Rectal smooth muscle tissue (tissue), 1 donor: ENCODE results near the gene KIFC1.
A peak's percentile ranks its signal among the peaks of the same experiment; 100 is the strongest.
"Not testable (repeated sequence)": the region's sequence is repeated elsewhere in the genome, so short reads cannot be mapped to it uniquely, and the experiment has no call there.

Experiments
- H3K27ac ChIP-seq: one replicate; pipeline ENCODE4 v1.7.0; 2013; ENCODE audit warnings: low read depth, low read length, inconsistent platforms
- H3K27me3 ChIP-seq: one replicate; pipeline ENCODE4 v1.7.0; 2013; ENCODE audit warnings: low read length; ENCODE audit not compliant: control insufficient read depth, insufficient read depth
- H3K36me3 ChIP-seq: one replicate; pipeline ENCODE4 v1.7.0; 2013; ENCODE audit warnings: low read length; ENCODE audit not compliant: control insufficient read depth, insufficient read depth
- H3K4me1 ChIP-seq: one replicate; pipeline ENCODE4 v1.7.0; 2013; ENCODE audit warnings: low read length; ENCODE audit not compliant: control insufficient read depth, insufficient read depth
- H3K4me3 ChIP-seq: one replicate; pipeline ENCODE4 v1.7.0; 2013; ENCODE audit warnings: low read length
- H3K9ac ChIP-seq: one replicate; pipeline ENCODE4 v1.7.0; 2013; ENCODE audit warnings: low read length

The KIFC1 gene

DNA sequence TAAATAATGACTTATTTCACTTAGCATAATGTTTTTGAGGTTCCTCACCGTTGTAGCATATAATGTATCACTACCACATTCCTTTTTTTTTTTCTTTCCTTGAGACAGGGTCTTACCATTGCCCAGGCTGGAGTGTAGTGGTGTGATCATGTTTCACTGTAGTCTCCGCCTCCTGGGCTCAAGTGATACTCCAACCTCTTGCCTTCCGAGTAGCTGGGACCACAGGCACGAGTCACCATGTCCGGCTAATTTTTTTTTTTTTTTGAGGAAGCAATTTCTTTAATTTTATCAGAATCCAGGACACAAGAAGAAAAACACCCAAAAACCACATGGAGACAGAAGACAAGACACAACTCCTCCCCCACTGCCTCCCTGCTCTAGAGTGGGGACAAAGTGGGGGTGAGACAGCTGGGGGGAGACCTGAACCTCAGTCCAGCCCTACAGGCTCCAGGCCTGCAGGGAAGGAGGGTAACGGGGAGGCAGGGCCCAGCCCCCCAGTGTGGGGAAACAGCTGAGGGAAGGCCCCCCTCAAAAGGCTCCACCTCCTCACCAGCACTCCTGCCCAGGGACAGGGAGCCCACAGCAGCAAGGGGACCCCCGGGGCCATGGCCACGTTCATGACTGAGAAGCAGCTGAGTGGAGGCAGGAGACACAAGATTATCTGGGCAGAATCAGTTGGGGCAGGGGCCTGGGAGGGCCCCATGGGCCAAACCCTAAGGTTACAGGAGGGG is 27.0 kb upstream of the KIFC1 start:
- H3K36me3 ChIP-seq, H3K4me1 ChIP-seq, H3K4me3 ChIP-seq, H3K27ac ChIP-seq, H3K27me3 ChIP-seq, H3K9ac ChIP-seq: not testable (repeated sequence)

DNA sequence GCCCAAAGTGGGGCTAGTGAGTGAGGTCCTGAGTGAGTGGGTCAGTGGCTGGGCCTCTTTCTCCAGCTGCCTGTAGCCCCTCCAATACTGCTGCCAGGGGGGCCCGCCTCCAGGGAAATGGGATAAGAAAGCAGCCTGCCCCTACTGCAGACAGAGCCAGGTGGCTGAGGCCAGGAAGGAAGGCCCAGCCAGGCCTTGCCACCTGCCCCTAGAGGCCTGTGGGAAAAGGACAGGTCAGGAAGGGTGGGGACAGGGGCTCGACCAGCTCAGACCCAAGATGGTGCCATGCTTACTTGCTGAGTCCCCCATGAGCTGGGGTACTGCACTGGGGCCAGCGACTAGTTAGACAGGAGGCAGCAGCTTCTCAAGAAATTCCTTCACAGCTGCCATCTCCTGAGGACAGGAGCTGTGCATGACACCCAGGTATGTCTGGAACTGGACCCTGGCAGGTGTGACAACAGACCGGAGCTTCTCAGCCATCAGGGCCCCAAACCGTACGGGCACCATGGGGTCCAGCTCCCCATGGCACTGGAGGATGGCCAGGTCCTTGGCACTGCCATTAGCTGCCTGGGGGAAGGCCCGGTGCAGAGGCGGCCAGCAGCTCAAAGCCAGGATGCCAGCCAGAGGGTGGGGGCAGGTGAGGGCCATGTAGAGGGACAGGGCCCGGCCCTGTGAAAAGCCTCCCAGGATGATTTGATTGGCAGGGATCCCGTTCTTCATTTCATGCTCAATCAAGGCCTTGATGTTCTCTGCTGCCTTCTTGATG is 26.2 kb upstream of the KIFC1 start:
- not testable (repeated sequence) for H3K9ac ChIP-seq, H3K4me1 ChIP-seq, H3K27me3 ChIP-seq, H3K4me3 ChIP-seq, H3K36me3 ChIP-seq, H3K27ac ChIP-seq

DNA sequence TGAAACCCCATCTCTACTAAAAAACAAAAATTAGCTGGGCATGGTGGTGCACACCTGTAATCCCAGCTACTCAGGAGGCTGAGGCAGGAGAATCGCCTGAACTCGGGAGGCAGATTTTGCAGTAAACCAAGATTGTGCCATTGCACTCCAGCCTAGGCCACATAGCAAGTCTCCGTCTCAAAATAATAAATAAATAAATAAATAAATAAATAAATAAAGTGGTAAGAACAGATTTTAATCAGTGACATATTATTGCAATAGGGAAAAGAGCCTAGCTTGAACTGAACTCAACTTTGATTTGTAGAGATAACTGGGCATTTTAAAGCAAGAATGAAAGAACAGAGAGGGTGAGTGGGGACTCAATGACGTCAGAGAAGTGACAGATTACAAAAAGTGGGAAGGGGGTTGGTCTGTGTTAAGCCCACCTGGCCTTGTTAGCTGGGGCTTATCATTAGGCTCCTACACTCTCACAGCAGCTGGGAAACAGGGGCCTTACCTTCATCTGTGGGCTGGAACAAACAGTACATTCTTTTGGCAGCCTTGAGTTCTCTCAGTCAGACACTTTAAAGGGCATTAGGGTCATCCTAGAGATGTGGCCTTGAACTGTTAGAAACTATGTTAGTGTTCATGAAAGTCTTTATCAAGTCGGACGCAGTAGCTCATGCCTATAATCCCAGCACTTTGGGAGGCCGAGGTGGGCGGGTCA is 24.5 kb upstream of the KIFC1 start:
- no peak overlapping the region for H3K4me3 ChIP-seq
- H3K4me1 ChIP-seq: no peaks in the 10 kb centered on the region
- H3K27ac ChIP-seq: no peak overlapping the region
- H3K9ac ChIP-seq: no peak overlapping the region
- no peaks in the 10 kb centered on the region for H3K36me3 ChIP-seq
- no peaks in the 10 kb centered on the region for H3K27me3 ChIP-seq

DNA sequence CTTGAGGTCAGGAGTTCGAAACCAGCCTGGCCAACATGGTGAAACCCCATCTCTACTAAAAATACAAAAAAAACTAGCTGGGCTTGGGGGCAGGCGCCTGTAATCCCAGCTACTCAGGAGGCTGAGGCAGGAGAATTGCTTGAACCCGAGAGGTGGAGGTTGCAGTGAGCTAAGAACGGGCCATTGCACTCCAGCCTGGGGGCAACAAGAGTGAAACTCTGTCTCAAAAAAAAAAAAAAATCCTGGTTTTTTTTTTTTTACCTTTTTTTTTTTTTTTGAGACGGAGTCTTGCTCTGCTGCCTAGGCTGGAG is 24.0 kb upstream of the KIFC1 start:
- not testable (repeated sequence) for H3K36me3 ChIP-seq, H3K27me3 ChIP-seq, H3K27ac ChIP-seq, H3K4me3 ChIP-seq, H3K9ac ChIP-seq, H3K4me1 ChIP-seq

DNA sequence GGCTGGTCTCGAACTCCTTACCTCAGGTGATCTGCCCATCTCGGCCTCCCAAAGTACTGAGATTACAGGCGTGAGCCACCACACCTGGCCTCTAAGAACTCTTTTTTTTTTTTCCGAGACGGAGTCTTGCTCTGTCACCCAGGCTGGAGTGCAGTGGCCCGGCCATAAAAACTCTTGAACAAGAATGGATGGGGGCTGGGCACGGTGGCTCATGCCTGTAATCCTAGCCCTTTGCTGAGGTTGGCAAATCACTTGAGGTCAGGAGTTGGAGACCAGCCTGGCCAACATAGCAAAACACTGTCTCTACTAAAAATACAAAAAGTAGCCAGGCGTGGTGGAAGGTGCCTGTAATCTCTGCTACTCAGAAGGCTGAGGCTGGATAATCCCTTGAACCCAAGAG is 19.7 kb upstream of the KIFC1 start:
- H3K4me1 ChIP-seq, H3K27me3 ChIP-seq, H3K9ac ChIP-seq, H3K4me3 ChIP-seq, H3K36me3 ChIP-seq, H3K27ac ChIP-seq: not testable (repeated sequence)

DNA sequence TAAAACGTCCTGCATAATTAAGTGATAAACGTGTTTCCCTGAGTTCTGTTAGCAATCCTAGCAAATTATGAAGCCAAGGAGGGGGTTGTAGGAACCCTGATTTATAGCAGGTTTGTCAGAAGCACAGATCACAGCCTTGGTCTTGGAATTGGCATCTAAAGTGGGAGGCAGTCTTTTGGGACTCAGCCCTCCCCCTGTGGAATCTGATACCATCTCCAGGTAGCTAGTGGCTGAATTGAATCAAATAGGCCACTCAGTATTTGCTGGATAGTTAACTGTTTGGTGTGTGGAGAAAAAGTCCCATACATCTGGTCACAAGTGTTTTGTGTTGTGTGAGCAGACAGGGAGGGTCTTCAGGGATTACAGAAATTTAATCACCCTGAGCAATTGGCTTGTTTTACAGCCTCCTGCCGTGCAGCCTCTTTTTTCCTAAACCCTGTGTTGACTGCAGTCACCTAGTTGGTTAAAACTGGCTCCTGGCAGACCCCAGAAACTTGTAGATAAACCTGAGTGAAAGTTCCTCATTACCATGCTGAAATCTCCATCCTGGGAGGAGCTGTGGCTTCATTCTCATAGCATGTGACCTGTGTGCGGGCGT is 19.0 kb upstream of the KIFC1 start:
- Histone ChIP-seq H3K27me3 (no peaks in the 10 kb centered on the region), H3K4me1 (peaks cover 9% of the 10 kb centered on the region), H3K9ac (no peak overlapping the region), H3K27ac (no peak overlapping the region), H3K4me3 (no peak overlapping the region), H3K36me3 (no peaks in the 10 kb centered on the region)

DNA sequence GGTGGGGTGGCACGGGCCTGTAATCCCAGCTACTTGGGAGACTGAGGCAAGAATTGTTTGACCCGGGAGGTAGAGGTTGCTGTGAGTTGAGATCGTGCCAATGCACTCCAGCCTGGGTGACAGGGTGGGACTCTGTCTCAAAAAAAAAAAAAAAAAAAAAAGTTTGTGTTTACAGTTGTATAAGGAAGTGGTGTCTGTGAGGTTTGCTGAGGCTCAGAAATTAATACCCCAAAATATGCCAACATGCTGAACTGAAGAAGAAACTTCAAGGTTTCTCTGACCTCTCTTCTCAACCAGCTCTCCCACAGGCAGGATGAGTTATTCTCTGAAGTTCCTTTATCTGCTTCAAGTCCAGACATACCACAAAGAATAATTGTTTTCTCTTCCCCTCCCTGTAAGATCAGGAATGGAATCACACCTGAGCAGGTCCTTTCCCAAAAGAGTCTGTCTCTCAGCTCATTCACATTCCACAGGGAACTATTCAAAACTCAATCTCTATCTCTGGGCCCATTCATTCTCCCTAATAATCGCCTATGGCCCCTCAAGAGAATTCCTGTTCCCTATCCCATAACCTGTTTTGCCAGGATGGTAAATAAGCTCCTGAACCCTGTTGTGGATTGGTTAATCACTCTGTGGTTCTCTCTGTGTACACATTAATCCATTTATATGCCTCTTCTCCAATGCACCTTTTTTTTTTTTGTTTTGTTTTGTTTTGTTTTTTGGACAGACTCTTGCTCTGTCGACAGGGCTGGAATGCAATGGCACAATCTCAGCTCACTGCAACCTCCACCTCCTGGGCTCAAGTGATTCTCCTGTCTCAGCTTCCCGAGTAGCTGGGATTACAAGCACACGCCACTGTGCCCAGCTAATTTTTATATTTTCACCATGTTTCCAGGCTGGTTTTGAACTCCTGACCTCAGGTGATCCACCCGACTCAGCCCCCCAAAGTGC is 17.4 kb upstream of the KIFC1 start:
- no peaks in the 10 kb centered on the region for H3K36me3 ChIP-seq
- peak overlapping the region; percentile 55 for H3K27ac ChIP-seq
- H3K9ac ChIP-seq: no peak overlapping the region
- no peaks in the 10 kb centered on the region for H3K27me3 ChIP-seq
- peaks cover 9% of the 10 kb centered on the region for H3K4me1 ChIP-seq
- no peak overlapping the region for H3K4me3 ChIP-seq

DNA sequence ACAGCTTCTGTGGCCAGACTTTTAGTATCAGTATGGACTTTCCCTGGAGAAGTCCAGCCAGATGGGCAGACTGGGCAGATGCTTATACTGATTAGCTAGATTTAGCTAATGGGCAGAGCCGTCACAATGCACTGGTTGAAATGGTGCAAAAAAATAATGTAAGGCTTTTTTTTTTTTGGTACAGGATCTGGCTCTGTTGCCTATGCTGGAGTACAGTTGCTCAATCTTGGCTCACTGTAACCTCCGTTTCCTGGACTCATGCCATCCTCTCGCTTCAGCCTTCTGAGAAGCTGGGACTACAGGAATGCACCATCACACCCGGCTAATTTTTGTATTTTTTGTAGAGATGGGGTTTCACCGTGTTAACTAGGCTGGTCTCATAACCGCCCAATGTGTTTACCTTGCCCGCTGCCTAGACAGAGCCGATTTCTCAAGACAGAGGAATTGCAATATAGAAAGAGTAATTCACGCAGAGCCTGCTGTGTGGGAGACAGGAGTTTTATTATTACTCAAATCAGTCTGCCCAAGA is 16.4 kb upstream of the KIFC1 start:
- peak overlapping the region; percentile 15 for H3K4me3 ChIP-seq

DNA sequence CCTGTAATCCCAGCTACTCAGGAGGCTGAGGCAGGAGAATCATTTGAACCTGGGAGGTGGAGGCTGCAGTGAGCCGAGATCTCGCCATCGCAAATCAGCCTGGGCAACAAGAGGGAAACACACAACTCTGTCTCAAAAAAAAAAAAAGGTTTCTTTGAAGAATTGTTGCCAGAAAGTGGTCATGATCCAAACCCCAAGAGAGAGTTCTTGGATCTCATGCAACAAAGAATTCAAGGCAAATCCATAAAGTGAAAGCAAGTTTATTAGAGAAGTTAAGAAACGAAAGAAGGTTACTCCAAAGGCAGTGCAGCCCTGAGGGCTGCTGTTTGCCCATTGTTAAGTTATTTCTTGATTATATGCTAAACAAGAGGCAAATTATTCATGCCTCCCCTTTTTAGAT is 14.5 kb upstream of the KIFC1 start:
- H3K9ac ChIP-seq: no peak overlapping the region
- no peak overlapping the region for H3K27ac ChIP-seq
- H3K27me3 ChIP-seq: no peaks in the 10 kb centered on the region
- H3K36me3 ChIP-seq: no peaks in the 10 kb centered on the region
- no peak overlapping the region for H3K4me3 ChIP-seq
- H3K4me1 ChIP-seq: peaks cover 9% of the 10 kb centered on the region

More for the DNA sequence above, 16.4 kb upstream of the KIFC1 start:
- H3K9ac ChIP-seq: no peak overlapping the region
- no peaks in the 10 kb centered on the region for H3K27me3 ChIP-seq
- peaks cover 9% of the 10 kb centered on the region for H3K4me1 ChIP-seq
- no peaks in the 10 kb centered on the region for H3K36me3 ChIP-seq
- H3K27ac ChIP-seq: peak overlapping the region; percentile 55

DNA sequence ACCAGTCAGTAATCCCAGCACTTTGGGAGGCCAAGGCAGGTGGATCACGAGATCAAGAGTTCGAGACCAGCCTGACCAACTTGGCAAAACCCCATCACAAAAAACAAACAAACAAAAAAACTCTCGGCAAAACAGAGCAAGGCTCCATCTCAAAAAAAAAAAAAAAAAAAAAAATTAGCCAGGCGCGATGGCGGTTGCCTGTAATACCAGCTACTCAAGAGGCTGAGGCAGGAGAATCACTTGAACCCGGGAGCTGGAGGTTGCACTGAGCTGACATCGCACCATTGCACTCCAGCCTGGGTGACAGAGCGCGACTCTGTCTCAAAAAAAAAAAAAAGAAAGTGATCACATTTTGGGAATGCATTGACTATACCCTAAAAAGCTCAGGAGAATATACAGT is 12.4 kb upstream of the KIFC1 start:
- H3K36me3 ChIP-seq, H3K27ac ChIP-seq, H3K9ac ChIP-seq, H3K4me3 ChIP-seq, H3K27me3 ChIP-seq: not testable (repeated sequence)
- peaks cover 11% of the 10 kb centered on the region for H3K4me1 ChIP-seq

DNA sequence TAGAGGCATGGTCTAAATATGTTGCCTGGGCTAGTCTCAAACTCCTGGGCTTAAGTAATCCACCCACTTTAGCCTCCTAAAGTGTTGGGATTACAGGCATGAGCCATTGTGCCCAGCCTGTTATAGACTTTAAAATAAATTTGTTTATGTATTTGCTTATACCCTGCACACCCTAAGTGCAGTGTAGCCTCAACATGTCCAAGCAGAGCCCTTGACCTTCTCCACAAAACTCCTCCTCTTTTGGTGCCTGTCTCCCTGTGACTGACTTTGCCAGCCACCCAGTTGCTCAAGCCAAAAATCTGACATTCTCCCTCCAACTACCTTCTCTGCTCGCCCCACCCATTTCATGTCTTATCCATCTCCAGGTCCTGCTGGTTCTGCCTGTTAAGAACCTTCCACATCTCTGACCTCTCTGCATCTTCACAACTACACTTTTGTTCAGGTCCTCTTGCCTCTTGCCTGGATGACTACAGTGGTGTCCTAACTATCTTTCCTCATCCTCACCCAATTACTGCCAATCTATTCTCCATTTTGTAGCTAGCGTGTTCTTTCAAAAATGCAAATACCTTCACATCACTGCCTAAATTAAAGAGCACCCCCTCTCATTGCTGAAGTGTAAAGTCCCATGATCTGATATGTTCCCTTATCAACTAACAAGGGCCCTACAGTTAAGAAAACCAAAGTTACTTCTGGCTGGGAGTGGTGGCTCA is 11.2 kb upstream of the KIFC1 start:
- Histone ChIP-seq H3K36me3 (no peaks in the 10 kb centered on the region), H3K4me3 (no peak overlapping the region), H3K4me1 (peaks cover 3% of the 10 kb centered on the region), H3K27me3 (no peaks in the 10 kb centered on the region), H3K9ac (no peak overlapping the region), H3K27ac (no peak overlapping the region)
